Fibroblast of pulmonary artery (primary cell): ENCODE results near the gene NTRK2.
"Not testable (repeated sequence)": the region's sequence is repeated elsewhere in the genome, so short reads cannot be mapped to it uniquely, and the experiment has no call there.

Source experiments
- DNase-seq: peaks from one replicate; pipeline ENCODE4 v3.0.0-alpha.2; 2010; ENCODE audit warnings: low read depth
- H3K4me3 ChIP-seq: replicated peaks from 2 replicates; pipeline ENCODE4 v1.5.1; 2011; ENCODE audit warnings: low read depth, mild to moderate bottlenecking, control low read depth, low read length, moderate library complexity
- TF ChIP-seq, protein P1 (sequence below): IDR thresholded peaks from 2 replicates; pipeline ENCODE4 v1.5.1; 2011; ENCODE audit warnings: mild to moderate bottlenecking, control low read depth, low read length, inconsistent platforms; ENCODE audit errors: missing control alignments

The NTRK2 gene

DNA sequence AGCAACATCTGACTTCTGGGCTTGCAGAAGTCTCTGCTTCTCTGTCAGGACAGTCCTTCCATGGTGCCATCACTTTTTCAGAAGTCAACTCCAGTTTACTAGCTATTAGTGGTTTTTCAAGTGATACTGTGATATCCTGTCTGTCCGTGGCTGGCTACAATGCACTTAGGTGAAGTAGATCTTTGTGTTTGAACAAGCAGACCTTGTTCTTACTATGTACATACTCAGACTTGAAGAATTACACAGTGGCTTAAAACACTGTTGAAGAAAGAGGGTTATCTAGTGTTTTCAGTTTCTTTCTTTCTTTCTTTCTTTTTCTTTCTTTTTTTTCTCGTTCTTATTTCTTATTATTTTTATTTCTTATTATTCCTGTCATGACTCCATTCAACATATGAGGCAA lies 228.7 kb downstream of the NTRK2 start:
- TF ChIP-seq, protein P1, sequence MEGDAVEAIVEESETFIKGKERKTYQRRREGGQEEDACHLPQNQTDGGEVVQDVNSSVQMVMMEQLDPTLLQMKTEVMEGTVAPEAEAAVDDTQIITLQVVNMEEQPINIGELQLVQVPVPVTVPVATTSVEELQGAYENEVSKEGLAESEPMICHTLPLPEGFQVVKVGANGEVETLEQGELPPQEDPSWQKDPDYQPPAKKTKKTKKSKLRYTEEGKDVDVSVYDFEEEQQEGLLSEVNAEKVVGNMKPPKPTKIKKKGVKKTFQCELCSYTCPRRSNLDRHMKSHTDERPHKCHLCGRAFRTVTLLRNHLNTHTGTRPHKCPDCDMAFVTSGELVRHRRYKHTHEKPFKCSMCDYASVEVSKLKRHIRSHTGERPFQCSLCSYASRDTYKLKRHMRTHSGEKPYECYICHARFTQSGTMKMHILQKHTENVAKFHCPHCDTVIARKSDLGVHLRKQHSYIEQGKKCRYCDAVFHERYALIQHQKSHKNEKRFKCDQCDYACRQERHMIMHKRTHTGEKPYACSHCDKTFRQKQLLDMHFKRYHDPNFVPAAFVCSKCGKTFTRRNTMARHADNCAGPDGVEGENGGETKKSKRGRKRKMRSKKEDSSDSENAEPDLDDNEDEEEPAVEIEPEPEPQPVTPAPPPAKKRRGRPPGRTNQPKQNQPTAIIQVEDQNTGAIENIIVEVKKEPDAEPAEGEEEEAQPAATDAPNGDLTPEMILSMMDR: no peak
- H3K4me3 ChIP-seq: no peak overlapping the region
- no peak for DNase-seq

- not testable (repeated sequence) for DNase-seq, H3K4me3 ChIP-seq
These were observed 229.1 kb downstream of the NTRK2 start for GRCh38 chr9:84898618-84899017.

GRCh38 chr9:84899326-84899725 lies 229.8 kb downstream of the NTRK2 start:
- TF ChIP-seq, protein P1: no peak
- no peak overlapping the region for H3K4me3 ChIP-seq
- DNase-seq: no peak

- no peak for DNase-seq
- TF ChIP-seq, protein P1: no peak
- H3K4me3 ChIP-seq: no peak overlapping the region
These were observed 230.9 kb downstream of the NTRK2 start for GRCh38 chr9:84900421-84900820.

DNA sequence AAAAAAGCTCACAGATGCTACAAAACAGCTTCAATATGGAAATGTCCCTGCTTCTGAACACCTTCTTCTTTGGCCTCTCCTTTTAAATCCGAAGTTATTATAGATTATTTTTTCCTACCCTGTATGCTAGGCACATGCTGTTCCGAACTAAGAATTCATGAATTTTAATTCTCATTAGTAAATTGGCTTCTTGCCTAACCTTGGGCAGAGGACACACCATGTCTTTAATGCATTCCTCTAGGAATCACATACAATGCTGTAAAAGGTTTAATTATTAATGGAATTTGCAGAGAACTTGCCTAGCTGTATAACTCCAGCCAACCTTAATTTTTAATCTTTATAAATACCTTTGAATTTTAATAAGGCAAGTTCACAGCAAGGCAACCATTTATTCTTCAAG lies 234.4 kb downstream of the NTRK2 start:
- H3K4me3 ChIP-seq: no peak overlapping the region
- no peak for DNase-seq
- TF ChIP-seq, protein P1: no peak

DNA sequence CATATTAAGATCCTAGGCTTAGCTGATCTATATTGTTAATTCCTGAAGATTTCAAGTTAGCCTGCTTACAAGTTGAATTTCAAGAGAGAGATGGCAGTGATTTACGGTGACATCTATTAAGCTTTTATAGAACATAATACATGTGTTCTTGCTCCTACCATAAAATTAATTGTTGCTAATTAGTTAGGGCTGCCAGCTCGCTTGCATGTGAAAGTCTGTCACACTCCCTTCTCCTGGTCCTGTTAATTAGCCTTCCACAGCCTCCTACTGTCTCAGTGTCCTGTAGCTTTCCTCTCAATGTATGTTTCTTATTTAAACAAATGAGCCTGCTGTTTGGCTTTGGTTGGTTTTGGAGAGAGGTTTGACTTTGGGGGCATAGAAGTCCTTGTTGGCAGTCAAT lies 247.2 kb downstream of the NTRK2 start:
- no peak for DNase-seq
- TF ChIP-seq, protein P1: no peak
- H3K4me3 ChIP-seq: no peak overlapping the region

GRCh38 chr9:84917366-84918070 lies 248.0 kb downstream of the NTRK2 start:
- H3K4me3 ChIP-seq: no peak overlapping the region
- TF ChIP-seq, protein P1: no peak
- no peak for DNase-seq
